HG03575 (cell line): ENCODE results near the gene SRSF5.

Source experiments
- ATAC-seq: cut with Tn5 transposase; IDR thresholded peaks from one replicate; pipeline ENCODE4 v1.9.1; 2021; ENCODE audit not compliant: unreplicated experiment, insufficient number of reproducible peaks, low FRiP score; ENCODE audit errors: extremely low read depth

The SRSF5 gene

DNA sequence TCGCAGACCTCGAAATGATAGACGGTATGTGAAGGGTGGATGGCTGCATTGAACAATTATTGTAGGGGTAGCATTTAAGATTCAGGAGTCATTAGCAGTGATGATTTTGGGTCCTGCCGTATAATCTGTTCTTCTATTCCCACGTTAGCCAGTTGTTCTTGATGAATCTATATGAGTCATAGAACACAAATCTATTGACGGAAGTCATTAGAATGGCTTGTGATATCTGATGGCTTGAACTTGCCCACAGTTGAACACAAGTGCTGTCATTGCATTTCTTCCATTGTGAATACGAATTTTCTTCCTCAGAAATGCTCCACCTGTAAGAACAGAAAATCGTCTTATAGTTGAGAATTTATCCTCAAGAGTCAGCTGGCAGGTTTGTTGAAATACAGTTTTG lies 1.9 kb downstream of the SRSF5 start:
- ATAC-seq: no peak

DNA sequence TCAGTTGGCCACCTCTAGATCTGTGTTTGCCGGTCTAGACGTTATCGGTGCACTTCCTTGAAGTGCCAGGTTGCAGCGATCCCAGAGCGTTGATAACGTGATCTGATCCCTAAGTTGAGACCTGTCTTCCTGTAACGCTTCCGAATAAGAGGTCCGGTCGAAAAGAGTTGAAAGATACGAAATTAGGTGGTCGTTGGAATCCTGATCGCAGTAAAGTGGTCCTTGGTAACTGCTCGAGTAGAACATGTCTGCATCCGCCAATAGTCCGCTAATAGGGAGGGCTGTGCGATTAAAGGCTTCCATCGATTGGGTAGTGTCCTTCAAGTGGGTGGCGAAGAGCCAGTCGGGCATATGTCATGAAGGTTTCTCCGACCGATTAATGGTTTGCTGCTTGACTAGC lies 2.7 kb downstream of the SRSF5 start:
- ATAC-seq: no peak

DNA sequence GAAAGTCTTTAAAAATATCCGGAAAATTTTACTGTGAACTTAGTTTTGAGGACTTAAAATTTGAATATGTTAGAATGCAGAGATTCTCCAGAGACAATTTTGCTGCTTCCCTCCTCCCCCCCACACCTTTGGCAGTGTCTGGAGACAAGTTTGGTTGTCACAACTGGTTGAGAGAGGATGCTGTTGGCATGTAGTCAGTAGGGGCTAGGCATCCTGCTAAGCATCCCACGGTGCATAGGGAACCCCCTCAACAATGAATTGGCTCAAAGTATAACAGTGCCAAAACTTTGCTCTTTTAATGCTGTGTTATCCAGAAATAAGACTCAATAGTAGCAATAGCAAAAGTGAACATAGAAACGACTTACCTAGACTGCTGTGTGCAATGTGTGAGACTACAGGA lies 3.6 kb downstream of the SRSF5 start:
- ATAC-seq: no peak

DNA sequence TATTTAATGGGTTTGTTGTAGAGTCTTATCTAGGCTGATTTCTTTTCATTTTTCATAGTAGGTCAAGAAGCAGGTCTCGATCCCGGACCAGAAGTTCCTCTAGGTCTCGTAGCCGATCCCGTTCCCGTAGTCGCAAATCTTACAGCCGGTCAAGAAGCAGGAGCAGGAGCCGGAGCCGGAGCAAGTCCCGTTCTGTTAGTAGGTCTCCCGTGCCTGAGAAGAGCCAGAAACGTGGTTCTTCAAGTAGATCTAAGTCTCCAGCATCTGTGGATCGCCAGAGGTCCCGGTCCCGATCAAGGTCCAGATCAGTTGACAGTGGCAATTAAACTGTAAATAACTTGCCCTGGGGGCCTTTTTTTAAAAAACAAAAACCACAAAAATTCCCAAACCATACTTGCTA lies 4.2 kb downstream of the SRSF5 start:
- no peak for ATAC-seq

DNA sequence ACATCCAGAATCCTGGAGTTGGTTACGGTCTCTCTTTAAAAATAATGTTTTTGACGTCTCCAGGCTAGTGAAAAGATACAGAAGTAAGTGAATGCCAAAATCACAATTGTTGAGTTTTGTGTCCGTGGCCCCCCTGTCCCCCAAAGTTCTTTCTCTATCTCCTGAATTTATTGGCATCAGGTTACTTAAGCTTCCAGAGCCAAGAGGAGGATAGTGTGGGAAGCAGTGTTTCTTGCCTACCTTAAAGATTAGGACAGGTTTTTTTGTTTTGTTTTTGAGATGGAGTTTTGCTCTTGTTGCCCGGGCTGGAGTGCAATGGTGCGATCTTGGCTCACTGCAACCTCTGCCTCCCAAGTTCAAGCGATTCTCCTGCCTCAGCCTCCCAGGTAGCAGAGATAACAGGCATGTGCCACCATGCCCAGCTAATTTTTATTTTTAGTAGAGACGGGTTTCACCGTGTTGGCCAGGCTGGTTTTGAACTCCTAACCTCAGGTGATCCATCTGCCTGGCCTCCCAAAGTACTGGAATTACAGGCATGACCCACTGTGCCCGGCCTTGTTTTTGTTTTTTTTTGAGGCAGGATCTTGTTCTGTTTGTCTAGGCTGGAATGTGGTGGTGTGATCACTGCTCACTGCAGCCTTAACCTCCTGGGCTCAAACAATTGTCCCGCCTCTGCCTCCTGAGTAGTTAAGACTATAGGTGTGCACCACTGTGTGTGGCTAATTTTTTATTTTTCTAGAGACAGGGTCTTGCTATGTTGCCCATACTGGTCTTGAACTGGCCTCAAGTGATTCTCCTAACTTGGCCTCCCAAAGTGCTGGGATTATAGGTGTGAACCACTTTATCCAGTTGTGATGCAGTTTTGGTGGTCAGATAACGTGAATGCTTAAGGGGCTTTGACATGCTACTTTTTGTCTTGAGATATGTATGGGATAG lies 5.4 kb downstream of the SRSF5 start:
- no peak for ATAC-seq

DNA sequence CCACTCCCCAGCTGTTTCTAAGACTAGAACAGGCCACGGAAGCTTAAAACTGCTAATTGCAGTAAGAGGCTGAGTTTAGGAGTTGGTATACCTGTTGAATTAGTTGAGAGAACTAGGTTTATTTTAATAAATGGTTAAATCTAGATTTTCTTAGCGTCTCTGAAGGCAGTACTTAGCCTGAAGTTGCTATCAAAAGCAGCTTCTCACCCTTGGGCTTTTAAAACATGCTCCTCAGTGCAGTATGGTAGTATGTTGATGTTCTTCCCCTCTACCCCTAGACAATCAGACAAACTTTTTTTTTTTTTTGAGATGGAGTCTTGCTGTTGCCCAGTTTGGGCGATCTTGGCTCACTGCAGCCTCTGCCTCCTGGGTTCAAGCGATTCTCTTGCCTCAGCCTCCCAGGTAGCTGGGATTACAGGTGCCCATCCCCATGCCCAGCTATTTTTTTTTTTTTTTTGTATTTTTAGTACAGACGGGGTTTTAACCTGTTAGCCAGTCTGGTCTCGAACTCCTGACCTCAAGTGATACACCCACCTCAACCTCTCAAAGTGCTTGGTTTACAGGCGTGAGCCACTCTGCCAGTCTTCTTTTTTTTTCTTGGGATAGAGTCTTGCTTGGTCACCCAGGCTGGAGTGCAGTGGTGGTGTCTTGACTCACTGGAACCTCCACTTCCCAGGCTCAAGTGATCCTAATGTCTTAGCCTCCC lies 6.8 kb downstream of the SRSF5 start:
- ATAC-seq: no peak

DNA sequence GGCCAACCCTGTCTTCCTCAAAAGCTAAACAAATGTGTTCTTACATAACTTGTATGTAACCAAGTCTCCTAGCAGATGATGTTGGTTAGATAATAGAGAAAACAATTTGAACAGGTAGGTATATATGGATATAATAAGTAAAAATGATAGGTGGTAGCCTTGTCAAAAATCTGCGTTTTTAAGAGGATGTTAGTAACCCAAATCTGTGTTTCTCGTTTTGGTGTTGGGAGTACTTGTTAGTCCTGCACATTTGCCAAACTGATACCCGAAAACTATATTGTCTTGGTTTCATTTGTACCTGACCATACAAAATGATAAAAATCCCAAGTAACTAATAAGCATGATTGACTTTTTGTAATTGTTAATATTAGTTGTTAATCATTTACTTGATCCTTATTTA lies 8.1 kb downstream of the SRSF5 start:
- no peak for ATAC-seq

DNA sequence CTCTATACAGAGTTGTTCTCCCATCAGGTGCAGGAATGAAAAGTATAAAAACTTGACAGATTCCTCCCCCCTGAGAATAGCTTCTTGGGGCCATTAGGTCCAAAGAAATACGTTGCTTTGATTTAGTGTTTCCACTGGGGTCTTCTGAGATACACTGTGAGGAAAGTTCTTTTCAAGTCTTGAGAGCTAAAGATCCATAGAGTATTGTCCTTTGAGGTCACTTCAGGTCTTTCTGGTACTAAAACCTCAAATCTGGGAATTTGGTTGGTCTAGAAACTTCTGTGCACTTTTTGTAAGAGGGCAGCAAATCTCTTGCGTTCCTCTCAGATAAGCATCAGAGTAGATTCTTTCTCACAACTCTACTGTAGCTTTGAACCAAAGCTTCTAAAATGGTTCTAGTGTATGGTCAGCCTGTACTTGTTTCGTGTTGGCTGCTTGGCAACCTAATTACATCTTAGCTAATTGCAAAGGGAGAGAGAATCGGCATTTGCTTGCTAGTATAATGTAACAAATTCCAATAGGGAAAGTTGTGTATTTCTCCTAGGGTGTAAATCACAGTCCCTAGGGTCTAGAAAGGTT lies 10.0 kb downstream of the SRSF5 start:
- no peak for ATAC-seq

DNA sequence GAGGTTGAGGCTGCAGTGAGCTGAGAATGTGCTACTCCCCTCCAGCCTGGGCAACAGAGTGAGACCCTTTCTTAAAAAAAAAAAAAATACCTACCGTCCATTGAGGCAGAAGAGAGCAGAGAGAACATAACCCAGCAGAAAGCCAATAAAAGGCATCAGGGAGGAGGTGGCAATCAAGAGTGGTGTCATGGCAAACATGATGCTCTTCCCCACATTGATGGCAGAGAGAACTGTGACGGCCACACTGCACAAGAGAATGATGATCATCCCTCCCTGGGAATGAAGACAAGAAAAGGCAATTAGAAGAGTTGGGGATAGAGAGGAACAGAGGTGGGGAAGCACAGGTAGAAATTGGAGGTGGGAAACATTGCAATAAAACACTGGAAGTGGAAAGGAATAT lies 12.1 kb downstream of the SRSF5 start:
- no peak for ATAC-seq

DNA sequence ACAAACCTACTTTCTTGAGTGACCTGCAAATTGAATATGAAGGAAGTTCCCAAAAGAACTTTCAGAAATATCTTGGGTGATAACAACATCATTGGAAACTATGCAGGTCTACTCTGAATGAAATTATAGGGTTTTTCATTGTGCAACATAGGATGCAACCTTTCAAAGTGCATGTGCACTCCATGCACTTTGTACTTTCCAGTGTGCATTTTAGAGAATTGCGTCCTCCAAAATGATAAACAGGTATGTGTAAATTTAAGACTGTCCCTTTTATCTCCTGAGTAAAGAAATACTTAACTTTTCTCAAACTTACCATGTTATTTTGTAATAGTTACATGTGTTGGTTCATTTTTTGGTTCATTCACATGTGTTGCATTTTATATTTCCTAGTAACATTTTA lies 13.2 kb downstream of the SRSF5 start:
- ATAC-seq: no peak

DNA sequence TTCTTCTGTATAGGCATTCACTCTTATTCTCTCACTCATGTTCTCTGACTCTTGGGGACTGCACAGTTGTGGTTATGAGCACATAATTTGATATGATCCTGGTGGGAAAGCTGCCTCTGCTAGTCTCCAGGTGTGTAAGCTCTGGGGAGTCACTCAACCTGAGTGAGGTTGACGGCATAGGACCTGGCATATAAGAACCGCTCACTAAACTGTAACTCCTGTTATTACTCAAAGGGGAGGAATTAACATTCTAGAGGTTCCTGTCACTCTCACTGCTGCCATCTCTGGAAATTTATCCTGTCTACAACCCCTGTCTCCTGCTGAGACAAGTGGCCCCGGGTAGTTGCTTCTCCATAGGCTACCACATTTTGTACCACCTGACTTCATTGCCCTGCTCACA lies 14.0 kb downstream of the SRSF5 start:
- ATAC-seq: no peak

DNA sequence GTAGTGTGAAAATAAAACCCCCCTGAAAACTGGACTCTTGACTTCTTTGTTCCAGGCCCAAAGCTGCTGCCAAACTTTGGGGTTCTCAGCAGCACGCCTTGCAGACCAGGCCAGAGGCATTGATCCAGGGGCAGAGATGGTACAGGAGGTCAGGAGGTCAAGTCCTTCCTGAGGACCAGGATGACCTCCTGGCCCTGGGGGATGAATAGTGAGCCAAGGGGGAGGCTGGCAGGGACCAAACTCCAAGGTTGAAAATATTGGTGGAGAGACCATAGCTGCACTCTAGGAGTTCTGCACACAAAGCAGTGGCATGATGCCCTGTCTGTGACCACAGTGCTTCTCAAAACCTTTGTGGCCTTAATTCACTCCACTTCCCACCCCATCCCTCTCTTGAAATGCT lies 18.0 kb downstream of the SRSF5 start:
- no peak for ATAC-seq

DNA sequence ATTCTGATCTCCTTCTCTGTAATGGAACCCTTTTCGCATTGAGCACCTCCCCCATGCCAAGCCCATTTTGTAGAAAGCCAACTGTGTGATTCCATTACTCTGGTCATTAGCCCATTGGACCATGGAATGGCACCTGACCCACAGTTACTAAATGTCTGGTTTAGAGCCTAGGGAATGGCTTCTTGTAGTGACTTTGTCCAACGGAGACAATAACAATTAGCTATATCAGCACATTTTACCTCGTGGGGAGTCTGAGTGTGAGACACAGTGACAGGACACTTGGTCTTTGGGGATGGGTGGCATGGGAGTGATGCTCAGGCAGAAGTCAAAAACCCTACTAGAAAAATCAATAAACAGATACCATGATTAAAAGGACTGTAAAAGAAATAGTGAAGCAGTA lies 19.7 kb downstream of the SRSF5 start:
- ATAC-seq: no peak

DNA sequence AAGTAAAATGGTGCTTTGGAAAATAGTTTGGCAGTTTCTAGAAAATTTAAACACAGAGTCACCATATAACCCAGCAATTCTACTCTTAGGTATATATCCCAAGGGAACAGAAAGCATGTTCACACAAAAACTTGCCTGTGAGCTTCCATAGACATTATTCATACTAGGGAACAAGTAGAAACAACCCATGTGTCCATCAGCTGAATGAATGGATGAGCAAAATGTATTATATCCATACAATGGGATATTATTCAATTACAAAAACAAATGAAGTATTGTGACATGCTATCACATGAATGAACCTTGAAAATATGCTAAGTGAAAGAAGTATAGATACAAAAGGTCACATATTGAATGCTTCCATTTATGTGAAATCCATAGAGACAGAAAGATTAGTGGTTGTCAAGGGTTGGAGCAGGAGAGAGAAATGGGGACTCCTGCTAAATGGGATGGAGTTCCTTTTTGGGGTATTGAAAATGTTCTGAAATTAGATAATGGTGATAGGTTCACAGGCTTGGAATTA lies 22.2 kb downstream of the SRSF5 start:
- ATAC-seq: no peak

DNA sequence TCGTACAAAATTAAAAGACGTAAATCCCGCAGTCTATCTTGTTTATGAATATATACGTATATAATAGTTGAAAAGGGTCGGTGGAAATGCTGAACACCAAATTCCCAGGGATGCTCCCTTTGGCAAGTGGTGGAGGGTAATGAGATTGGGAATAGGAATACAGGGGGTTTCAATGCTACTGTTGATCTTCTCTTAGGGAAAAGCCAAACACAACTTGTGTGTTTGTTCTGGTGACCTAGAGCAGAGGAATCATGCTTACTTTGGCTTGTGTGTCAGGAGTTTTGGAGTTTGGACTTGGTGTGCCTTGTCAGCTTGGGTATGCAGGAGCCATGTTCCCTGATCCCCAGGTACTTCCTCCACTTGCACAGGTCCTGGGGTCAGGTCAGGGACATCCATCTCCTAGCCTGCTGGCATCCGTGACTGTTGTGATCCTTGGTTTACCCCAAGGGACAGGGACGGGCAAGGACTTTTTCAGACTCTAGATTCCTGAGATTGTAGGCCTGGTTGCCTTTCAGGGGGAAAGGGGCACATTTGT lies 26.0 kb downstream of the SRSF5 start:
- ATAC-seq: no peak

DNA sequence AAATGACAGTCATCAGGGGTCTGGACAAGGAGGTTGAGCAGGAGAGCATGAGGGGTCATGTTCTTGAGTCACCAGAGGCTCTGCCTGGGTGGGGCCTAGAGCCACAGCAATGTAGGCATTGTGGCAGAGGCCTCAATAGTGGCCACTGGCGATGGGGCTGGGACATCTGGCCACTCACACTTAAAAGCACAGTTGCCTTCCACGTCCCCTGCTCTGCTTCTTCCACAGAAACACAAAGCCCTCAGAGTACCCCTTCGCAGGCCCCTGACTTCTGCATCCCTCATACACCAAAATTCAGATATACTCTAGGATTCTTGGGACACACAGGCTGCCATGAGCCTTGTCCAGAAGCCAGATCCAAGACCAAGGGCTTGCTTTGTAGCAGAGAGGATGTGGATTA lies 27.8 kb downstream of the SRSF5 start:
- ATAC-seq: no peak

DNA sequence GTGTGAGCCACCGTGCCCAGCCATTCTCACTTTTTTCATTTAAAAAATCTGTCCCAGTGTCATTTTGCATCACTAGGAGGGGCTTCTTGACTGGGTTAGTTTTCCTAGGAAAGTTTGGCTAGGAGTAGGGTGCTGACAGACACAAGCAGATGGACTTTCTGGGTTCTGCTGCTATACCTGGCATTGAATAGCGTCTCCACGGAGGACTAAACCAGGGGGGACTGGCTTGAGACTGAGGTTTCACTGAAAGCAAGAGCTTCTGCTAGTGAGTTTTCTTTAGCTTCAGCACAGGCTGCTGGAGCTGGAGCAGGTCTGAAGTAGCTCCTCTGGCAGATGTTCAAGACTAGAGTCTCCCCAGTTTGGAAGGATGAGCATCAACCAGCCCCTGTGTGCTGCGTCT lies 28.7 kb downstream of the SRSF5 start:
- no peak for ATAC-seq

DNA sequence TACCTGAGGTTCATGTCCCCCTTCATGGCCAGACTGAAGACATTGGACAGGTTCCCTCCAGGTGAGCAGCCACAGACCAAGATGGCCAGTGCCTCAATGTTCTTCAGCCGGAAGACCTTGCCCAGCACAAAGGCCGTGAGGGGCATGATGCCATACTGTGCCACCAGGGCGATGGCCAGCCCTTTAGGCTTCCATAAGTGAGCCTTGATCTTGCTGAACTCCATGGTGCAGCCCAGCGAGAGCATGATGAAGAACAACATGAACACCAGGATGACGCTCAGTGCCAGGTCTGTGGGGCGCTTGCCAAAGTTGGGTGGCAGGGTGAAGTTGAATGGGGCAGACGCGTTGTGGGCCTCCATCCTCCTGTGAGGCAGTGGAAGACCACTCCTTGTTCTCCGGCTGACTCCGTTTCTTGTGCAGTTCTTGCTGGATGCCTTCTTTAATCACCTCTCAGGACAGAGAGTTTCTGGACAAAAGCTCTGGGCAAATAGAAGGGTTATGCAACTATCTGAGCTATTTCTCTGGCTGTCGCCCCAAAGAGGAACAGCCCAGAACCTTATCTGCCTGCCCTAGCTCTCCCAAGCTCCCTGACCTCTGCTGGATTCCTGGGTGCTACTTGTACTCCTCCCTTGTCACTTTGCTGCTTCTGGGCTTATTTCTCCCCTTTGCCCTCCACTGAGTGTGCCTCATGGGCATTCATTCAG lies 30.0 kb downstream of the SRSF5 start, which contains the start of gene SLC10A1:
TSS of gene SLC10A1 (minus strand) at position 445 of the 704 bp plus-strand sequence. CDS start at position 359, 86 bp downstream.
- ATAC-seq: no peak
